ENCODE results near the gene TMPRSS13.
A peak's percentile ranks its signal among the peaks of the same experiment; 100 is the strongest.
"Not testable (repeated sequence)": the region's sequence is repeated elsewhere in the genome, so short reads cannot be mapped to it uniquely, and the experiment has no call there.

TMPRSS13 gene

DNA sequence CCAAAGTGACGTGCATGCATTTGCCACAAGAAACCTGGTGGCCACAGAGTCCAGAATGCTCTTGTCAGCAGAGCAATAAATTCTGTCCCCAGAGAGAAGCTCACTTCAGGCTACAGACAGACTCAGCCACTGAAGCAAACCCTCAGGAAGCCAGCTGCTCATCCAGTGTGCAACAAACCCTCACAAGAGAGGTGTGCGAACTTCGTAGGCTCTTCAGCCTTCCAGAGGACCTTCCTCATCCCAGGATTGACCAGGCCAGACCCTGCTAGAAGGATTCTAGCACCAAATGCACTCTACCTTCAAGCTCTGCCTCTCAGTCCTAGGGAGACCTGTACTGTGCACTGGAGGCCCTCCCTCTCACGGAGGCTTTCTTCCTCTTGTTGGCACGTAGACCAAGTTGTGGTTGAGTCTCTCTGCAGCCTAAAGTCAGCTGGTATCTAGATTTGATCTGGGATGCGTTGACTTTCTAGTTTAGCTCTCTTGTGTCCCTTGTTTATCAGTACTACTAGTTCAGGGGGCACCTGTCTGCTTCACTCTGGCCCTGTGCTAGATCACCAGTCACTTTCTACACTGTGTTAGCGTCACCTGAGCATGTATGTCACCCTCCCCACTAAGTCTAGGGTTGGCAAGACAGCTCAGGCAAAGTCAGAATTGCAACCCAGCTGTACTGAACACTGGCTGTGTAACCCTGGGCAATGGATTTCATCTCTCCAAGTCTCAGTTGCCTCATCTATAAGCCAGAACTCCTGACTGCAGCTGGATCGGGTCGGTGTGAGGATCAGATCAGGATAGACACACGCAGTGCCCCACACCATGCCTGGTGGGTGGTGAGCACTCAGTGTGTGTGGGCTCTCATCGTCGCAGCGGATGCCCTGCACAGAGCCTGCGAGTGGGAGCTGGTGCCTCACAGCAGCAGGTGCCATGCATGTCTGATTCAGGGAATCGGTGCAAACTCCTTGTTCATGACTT lies 22.1 kb upstream of the TMPRSS13 start:
- DNase-seq (ENCODE audit: low read depth in 4 of 4, low spot score in 1 of 4) = no peak

DNA sequence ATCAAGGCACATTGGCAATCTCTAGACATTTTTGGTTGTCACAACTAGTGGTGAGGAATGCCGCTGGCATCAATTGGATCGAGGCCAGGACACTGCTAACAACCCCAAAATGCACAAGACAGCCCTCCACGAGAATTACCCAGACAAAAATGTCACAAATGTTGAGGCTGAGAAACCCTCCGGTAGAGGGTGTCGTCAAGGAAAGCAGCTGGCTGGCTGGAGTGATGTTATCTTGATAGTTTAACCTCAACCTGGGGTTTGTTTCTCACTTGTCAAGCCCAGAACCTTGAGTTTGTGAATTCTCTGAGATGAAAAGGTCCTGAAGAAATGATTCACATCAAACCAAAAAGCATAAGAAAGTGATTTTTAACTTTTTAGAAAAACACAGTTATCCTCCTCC lies 21.1 kb upstream of the TMPRSS13 start:
- no peak for DNase-seq (ENCODE audit: low read depth in 4 of 4, low spot score in 1 of 4)

DNA sequence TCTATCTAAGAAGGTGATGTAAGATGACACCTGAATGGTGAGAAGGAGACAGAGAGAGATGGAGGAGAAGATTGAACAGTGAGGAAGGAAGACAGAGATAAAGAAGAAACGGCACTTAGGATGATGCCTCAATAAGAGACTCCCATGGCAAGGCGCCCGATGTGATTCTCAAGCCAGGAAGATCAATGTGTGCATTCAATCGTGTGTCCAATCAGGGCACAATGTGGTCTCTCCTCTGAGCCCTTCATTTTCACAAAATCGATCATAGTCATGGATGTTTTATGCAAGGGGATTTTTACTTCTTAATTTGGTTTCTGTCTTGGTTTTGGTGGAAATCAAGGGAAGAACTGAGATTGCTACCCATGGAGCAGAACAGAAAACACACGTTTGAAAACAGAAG lies 19.9 kb upstream of the TMPRSS13 start:
- no peak for DNase-seq (ENCODE audit: low read depth in 4 of 4, low spot score in 1 of 4)

DNA sequence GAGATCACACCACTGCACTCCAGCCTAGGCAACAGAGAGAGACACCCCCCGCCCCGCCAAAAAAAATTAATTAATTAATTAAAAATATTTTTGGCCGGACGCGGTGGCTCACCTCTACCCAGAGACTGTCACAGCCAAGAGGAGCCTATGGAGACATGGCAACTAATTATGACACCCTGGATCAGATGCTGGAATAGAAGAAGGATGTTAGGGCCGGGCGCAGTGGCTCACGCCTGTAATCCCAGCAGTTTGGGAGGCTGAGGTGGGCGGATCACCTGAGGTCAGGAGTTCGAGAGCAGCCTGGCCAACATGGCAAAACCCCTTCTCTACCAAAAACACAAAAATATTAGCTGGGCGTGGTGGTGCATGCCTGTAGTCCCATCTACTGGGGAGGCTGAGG lies 19.3 kb upstream of the TMPRSS13 start:
- not testable (repeated sequence) for DNase-seq (ENCODE audit: low read depth in 4 of 4, low spot score in 1 of 4)

DNA sequence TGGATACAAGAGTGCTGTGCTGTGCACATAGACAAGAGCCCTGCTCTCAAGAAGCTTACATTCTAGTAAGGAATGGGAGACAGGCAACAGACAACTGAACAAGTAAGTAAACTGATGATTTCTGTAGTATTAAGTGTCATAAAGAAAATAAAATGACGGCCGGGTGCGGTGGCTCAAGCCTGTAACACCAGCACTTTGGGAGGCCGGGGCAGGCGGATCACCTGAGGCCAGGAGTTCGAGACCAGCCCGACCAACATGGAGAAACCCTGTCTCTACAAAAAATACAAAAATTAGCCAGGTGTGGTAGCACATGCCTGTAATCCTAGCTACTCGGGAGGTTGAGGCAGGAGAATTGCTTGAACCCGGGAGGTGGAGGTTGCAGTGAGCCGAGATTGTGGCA lies 18.5 kb upstream of the TMPRSS13 start:
- DNase-seq (ENCODE audit: low read depth in 4 of 4, low spot score in 1 of 4) = not testable (repeated sequence)

DNA sequence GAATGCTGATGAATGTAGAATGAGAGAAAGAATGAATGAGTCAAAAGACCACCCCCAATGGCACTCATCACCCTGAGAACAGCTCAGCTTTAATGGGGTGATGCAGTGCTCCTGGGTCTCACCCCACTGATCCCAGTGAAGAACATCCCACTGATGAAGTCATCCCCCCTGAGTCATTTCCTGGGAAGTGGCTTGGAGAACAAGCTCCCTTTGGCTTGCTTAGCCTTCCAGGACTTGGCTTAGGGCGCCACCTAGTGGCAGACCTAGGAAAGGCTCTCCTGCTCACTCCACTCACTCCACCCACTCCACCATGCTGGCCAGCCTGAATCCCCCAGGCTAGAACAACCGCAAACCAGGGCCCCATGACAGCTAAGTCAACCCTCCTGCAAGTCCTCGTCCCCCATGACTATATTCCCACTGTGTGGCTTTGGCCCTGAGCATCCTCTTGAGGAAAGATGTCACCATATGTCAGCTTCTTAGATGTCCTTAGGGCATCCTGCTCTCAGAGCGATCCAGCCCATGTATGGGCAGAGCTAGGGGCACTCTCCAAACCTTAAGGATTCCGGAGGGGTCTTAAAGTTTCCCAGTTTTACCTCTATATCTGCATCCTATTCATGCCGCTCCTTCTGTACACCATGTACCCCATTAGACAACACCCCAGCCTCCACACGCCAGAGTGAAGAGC lies 17.8 kb upstream of the TMPRSS13 start:
- DNase-seq (ENCODE audit: low read depth in 4 of 4, low spot score in 1 of 4) = peak; percentile 67 to 80 (median 79)

DNA sequence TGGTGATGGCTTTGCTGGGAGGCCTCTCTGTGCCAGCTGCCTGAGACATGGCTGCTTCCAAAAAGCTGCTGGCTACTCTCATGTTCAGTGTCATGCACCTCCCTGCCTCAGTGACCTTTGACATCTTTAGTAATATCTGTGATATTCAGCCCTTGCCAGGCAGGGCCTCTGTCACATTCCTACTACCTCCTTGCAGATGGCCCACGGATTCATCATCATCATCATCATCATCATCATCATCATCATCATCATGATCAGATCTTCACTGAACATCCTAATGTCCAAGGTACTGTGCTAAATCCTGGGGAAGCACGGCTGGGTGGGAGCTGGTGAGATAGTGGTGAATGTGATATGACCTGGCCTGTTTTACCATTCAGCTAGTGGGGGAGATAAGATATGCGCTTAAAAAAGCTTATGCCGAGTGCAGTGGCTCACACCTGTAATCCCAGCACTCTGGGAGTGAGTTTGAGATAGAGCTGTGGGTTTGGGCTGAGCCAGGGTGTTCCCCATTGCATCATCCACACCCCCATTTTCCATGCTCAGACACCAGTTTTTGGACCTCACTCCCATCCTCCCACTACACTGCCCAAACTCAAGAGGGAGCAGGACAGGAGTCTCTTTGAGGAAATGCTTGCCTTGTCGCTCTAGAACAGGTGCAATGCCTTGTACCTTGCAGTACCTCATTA lies 17.1 kb upstream of the TMPRSS13 start:
- no peak for DNase-seq (ENCODE audit: low read depth in 4 of 4, low spot score in 1 of 4)

DNA sequence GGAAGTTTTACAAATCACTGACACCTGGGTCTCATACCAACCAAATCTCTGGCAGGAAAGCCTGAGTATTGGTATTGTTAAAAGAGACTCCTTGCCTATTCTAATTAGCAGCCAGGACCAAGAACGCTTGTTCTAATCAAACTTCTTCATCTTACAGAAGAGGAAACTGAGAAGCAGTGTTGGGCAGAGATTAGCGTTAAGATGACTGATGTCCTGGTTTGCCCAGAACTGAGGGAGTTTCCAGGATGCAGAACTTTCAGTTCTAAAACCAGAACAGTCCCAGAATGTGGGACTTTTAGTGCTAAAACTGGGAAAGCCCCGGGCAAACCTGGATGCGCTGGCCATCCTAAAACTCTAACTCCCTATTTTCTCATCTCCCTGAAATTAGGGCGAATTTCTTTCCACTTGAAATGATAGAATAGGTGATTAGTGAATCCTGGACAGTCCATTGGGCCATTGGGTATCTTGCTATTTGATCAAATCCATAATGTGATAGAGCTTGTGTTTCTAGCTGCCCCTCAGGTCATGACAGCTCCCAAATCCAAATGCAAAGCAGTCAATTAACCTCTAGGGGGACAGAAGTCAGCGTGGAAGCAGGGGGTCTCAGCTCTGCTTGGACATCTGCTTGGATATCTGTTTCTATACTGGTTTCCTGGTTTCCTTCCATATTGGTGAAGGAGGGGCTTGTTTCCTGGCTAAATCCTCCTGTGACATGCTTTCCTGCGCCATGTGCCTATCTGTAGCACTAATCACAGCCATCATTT lies 16.0 kb upstream of the TMPRSS13 start:
- no peak for DNase-seq (ENCODE audit: low read depth in 4 of 4, low spot score in 1 of 4)

DNA sequence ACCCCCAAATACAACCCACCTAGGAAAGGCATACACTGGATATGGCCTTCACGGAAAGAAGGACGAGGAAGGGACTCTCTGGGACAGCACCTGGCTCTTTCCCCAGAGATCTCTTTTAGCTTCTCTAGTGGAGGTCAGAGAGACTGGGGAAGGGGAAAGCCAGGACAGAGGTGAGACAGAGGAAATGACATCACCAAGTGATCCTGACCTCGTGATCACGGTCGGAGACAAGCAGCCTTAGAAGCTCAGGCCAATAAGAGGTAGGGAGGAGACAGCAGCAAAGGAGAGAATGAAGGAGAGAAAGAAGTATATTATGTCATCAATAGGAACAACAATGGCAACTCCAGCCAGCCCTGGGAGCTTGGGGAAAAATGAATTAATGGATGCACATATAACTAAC lies 15.4 kb upstream of the TMPRSS13 start:
- no peak for DNase-seq (ENCODE audit: low read depth in 4 of 4, low spot score in 1 of 4)

DNA sequence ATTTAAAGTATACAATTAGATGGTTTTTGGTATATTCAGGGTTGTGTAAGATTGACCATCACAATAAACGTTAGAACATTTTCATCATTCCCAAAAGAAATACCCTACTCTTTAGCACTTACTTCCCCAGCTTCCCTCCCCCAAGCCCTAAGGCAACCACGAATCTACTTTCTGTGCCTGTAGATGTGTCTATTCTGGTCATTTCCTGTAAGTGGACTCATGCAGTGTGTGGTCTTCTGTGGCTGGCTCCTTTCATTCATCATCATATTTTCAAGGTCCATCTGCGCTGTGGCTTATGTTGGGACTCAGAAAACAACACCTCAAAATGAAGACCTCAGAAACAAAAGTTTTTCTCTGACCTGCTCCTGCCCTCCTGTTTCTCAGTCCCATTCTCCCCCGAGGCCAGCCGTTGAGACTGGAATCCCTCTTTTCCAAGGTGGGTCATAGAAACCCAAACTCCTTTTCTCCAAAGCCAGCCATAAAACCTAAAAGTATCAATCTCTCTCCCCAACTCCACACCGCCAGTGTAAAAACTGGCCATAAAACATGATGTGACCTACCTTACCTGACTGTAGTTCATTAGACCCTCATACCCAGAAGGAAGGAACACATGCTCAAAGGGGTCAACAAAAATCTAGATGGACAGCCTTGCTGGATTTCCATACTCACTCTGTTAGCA lies 12.9 kb upstream of the TMPRSS13 start:
- DNase-seq (ENCODE audit: low read depth in 4 of 4, low spot score in 1 of 4) = no peak

DNA sequence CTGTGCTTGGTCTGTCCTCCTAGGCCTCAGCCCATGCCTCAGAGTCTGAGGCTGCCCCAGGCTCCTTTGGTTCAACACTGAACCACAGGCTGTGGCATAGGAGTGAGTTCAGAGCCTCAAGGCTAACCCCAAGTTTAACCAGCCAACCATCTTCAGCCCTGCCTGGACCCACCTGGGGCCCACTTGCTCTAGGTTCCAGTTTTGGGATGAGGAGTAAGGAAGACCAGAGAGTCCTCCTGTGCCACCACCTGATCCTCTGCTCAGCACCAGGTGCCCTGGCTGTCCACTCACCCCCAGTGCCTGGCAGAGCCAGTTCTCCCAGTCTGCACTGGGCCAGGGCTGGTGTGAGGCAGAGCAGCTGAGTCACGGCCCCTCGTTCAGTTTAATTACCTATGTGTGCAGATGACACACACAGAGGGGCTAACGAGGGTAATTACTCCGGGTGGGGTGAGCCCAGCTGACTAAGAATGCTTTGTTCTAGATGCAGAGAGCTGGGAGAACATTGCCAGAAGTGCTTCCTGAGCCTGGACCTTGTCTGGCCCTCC lies 12.0 kb upstream of the TMPRSS13 start:
- DNase-seq (ENCODE audit: low read depth in 4 of 4, low spot score in 1 of 4) = no peak

DNA sequence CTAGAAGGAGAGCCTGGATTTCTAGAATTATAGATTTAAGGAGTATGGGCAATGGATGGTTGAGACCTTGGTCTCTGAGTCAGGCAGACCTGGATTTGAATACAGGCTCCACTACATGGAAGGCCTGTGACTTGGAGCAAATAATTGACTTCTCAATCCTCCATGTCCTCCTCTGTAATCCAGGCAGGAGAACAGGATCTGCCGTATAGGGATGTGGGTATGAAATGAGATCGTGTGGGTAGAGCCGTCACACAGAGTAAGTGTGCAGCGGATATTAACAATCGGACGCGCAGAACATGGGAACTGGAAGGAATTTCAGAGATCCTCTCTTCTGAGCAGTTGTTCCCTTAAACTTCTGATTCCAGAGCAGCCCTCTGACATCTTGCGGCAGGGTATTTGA lies 11.5 kb upstream of the TMPRSS13 start:
- DNase-seq (ENCODE audit: low read depth in 4 of 4, low spot score in 1 of 4) = no peak

DNA sequence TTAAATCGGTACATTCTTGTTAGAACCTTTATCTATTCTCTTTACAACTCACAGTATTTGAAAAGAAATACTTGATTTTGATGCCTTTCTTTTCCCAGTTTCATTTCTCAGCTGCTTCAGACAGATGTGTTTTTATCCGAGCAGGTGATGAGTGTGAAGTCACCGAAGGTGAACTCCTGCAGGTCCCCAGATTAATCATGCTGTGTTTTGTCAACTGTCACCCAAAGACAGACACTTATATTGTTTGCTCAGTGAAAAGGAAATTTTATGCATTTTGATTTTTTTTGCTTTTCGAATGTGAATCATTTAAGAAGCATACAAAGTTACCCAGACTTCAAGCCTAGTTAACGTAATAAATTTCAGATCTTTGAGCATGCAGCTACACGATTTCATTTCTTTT lies 7.8 kb upstream of the TMPRSS13 start:
- no peak for DNase-seq (ENCODE audit: low read depth in 4 of 4, low spot score in 1 of 4)

DNA sequence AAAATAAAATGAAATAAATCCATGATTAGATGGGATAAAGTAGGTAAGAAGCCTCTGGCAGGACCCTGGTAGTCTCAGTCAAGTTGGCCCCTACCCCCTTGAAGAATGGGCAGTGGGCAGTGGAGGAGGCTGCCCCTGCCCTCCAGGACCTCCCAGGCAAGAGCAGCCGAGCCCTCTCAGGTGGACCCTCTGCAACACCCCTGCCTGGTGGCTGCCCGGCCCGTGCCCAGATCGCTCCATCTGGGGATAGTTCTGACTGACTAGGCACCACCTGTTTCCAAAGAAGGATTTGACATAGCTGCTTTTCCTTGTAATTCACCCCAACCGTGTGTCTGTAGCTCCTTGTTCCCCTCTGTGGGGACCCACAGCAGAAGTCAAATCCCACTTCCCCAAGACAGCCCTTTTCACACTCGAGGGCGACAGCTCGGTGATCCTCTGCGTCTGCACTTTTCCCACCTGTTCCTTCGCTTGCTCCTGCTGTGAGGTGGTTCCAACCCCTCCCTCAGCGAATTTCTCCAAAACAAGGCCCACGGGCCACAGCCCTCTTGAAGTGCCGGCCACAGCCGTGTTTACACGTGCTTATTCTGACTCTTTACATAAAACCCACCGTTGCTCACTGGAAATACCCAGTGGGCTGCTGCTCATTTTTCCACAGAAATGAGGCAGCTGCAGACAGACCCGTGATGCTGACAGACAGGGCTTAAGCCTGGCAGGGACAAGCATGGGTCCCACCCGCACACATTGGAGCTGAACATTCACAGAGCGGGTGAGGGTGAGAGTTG lies 5.5 kb upstream of the TMPRSS13 start:
- no peak for DNase-seq (ENCODE audit: low read depth in 4 of 4, low spot score in 1 of 4)

DNA sequence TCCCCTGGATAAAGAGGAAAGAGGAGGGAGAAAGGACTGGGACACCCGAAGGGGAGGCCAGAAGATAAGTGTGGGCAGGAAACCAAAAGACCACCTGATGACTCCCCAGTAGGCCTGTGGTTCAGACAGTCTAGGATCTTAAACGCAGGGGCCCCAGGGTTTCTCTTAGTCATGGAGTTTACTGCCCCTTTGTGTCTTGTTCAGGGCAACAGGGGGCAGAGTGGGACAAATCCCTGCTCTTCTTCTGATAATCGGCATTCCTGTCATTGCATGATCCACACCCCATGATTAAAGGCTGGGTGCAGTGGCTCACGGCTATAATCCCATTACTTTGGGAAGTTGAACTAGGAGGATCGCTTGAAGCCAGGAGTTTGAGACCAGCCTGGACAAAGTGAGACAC lies 4.7 kb upstream of the TMPRSS13 start:
- DNase-seq (ENCODE audit: low read depth in 4 of 4, low spot score in 1 of 4) = no peak

DNA sequence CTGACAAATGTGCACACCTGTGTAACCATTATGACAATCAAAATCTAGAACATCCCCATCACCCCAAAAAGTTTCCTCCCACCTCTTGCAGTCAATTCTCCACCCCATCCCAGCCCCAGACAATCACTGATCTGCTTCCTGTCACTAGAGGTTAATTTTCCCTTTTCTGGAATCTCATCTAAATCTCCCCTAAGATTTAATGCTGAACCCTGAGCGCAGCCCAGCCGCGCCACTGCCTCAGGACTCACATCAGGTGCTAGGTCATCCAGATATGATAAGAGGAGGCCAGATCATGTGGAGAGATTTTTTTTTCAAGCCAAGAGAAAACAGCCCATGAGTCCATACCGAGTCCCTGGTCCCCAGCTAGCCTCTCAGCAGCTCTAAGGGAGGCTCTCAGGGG lies 4.3 kb upstream of the TMPRSS13 start:
- no peak for DNase-seq (ENCODE audit: low read depth in 4 of 4, low spot score in 1 of 4)

DNA sequence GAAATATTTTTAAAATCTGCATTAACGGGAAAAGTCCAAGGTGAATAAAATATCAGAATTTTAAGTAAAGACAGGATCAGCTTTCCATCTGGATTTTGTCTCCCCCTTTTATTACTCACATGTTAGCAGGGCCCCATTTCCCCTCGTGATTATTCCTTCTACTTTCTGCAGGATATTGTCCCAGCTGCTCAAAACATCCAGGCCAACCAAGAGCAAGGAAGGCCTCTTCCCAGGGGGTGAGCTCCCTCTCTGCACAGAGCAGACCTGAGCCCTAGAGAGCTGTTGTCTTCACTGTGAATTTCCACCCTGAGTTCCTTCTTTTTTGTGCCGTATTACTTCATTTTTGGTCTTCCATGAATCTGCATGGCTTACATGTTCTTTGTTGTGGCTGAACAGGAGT lies 3.7 kb upstream of the TMPRSS13 start:
- DNase-seq (ENCODE audit: low read depth in 4 of 4, low spot score in 1 of 4) = no peak

DNA sequence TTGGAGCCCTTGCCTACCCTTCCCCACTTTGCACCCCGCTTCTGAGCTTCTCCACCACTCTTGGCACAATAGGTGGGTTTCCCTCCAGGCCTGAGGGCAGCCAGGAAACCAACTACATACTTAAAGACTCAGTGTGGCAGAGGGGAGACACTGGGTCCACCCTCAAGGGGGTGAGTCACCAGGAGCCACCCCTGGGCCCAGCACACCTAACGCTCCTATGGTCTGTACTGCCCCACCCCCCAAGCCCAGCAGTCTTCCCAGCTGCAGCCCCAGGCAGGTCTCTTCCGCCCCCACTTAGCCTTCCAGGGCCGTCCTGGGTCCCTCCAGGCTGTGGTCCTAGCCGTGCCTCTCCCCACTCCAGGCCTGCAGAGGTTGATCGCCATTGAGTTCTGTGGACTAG lies 3.2 kb upstream of the TMPRSS13 start:
- no peak for DNase-seq (ENCODE audit: low read depth in 4 of 4, low spot score in 1 of 4)

DNA sequence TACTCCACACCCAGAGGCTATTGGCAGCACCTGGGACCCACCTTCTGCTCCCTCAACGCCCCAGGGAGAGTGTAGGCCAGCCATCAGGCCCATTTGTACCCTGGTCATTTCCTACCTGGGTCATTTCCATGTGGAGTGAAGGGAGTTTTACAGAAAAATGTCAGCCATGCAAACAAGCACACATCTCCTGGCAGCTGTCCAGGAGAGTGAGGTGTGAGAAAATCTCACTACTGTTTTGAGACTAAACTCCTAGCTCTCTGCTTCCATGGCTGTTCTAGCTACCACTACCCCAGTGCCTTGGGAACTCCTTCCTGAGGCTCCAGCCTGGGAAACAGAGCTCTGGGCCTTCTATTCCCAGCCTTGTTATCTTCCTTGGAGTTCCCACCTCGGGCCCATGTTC lies 2.8 kb upstream of the TMPRSS13 start:
- peak in 3 of 4 experiments; percentile 21 to 58 (median 35) for DNase-seq (ENCODE audit: low read depth in 4 of 4, low spot score in 1 of 4)

All from stimulated activated CD4-positive, alpha-beta T cell treated with anti-CD3 and anti-CD28 coated beads, Interleukin-1b, Interleukin-23, amount 100 ng/mL, for 24 hours (primary cell).